BJ (cell line): Measurements from ENCODE around the gene RNF145. TPM values are rescaled to one million over a fixed set of nuclear protein-coding genes. Genes with fewer than 3 reads are reported as not detected.

Experiments used
- CTCF ChIA-PET: fragments of 350-600 bp; formaldehyde crosslinking; extraction: SDS; loops from one replicate; lab custom pipeline; 2021; ENCODE audit warnings: antibody characterized with exemption, inconsistent platforms; lab: Yijun Ruan, JAX
- POLR2A ChIA-PET: fragments of 300-600 bp; sonication (Branson Sonifier 250); formaldehyde crosslinking; extraction: SDS; loops from one replicate; lab custom pipeline; 2021; ENCODE audit warnings: antibody characterized with exemption; lab: Charles Lee
- DNase-seq: peaks from one replicate; pipeline ENCODE4 v3.0.0-alpha.2; 2011; ENCODE audit warnings: low read depth
- H3K27me3 ChIP-seq: 2 replicates; pipeline ENCODE4 v1.6.0; 2011; ENCODE audit warnings: low read length; ENCODE audit not compliant: control insufficient read depth, insufficient read depth
- H3K36me3 ChIP-seq: 2 replicates; pipeline ENCODE4 v1.5.1; 2011; ENCODE audit warnings: low read length; ENCODE audit not compliant: control insufficient read depth, insufficient read depth
- H3K4me3 ChIP-seq: 2 replicates; pipeline ENCODE4 v1.5.1; 2011; ENCODE audit warnings: low read depth, mild to moderate bottlenecking, control low read depth, low read length
- CTCF ChIP-seq: IDR thresholded peaks from 2 replicates; pipeline ENCODE4 v1.5.1; 2011; ENCODE audit warnings: low read depth, mild to moderate bottlenecking, control low read depth, inconsistent platforms, low read length, moderate library complexity; ENCODE audit not compliant: insufficient read depth
- polyA plus RNA-seq: library from polyadenylated mRNA; depleted of rRNA; stranded (reverse); fragments of >200 nt; gene quantifications from 2 replicates; pipeline ENCODE4 v1.2.3, GENCODE V29; 2011

The RNF145 gene
- polyA plus RNA-seq, 1 experiment = 27.9 TPM

- POLR2A ChIA-PET = no interaction called here
- CTCF ChIA-PET = interaction anchor here (1.1 to 2.1 kb wide), 3 partner anchors 11 to 142 kb away, joined by 3 to 7 read pairs (median 3); no protein-coding TSS in a partner anchor
- peaks cover 5% of the 10 kb centered on the region; the same call in 1 of the 2 replicates for H3K36me3 ChIP-seq
These were observed 33.8 kb downstream of the RNF145 start for GRCh38 chr5:159175547-159175946.

GRCh38 chr5:159174511-159175168 lies 34.7 kb downstream of the RNF145 start:
- no peaks in the 10 kb centered on the region for H3K27me3 ChIP-seq
- POLR2A ChIA-PET = interaction anchor here (0.7 kb wide), 1 partner anchor 10 kb away, joined by 4 read pairs; no protein-coding TSS in a partner anchor
- peaks cover 4% of the 10 kb centered on the region; the same call in 1 of the 2 replicates for H3K36me3 ChIP-seq
- no peak for DNase-seq
- CTCF ChIA-PET = interaction anchor here (0.7 to 2.1 kb wide), 2 partner anchors 10 to 18 kb away, joined by 3 to 7 read pairs; no protein-coding TSS in a partner anchor
- TF ChIP-seq CTCF = no peak
- no peak overlapping the region for H3K4me3 ChIP-seq

More at GRCh38 chr5:159175547-159175946, 33.8 kb downstream of the RNF145 start:
- no peak for TF ChIP-seq CTCF
- no peak overlapping the region for H3K4me3 ChIP-seq
- no peak for DNase-seq
- H3K27me3 ChIP-seq = no peaks in the 10 kb centered on the region

- no peaks in the 10 kb centered on the region for H3K27me3 ChIP-seq
- DNase-seq = no peak
- no peak for TF ChIP-seq CTCF
- ChIA-PET POLR2A (interaction anchor here (0.9 kb wide), 1 partner anchor 714 kb away, joined by 9 read pairs; no protein-coding TSS in a partner anchor), CTCF (interaction anchor here (1.0 kb wide), 1 partner anchor 14 kb away, joined by 3 read pairs; no protein-coding TSS in a partner anchor)
- no peak overlapping the region for H3K4me3 ChIP-seq
- H3K36me3 ChIP-seq = peaks cover 5% of the 10 kb centered on the region
These were observed 38.1 kb downstream of the RNF145 start for GRCh38 chr5:159171274-159171673.

DNA sequence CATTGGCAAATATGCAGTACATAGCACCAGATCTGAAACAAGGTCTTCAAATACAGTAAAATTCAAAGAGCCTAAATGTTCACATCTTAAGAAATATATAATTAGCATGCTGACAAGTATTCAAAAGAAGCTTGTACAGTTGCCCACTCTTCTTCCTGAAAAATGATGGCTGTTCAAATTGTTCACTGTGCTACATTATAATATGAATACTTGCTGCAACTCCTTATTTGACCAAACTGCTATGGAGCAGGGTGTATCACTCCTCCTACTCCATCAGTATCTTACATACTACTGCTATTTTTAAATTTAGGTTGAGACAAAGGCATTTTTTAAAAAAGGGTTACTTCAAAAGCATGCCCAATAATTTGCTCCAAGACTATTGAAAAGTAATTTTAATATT lies 39.3 kb downstream of the RNF145 start:
- no peaks in the 10 kb centered on the region for H3K27me3 ChIP-seq
- H3K4me3 ChIP-seq = no peak overlapping the region
- CTCF ChIA-PET = no interaction called here
- no peak for TF ChIP-seq CTCF
- DNase-seq = no peak
- POLR2A ChIA-PET = no interaction called here
- peaks cover 5% of the 10 kb centered on the region for H3K36me3 ChIP-seq

DNA sequence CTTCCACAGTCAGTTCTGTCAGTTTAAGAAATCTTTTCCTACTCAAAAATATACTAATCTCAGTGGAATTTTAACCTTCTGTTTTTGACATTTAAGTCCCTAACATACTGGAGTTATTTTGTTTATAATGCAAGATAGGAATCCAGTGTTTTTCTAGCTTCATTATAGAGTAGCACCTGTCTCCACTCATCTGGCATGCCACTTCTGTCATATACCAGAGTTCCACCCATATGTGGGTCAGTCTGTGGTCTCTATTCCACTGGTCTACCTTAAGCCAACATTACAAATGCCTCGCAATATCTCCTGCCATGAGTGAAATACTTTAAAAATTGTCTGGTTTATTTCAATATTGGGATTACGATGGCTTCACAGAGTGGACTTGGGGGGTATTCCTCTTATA lies 42.9 kb downstream of the RNF145 start:
- no peak for DNase-seq
- TF ChIP-seq CTCF = no peak
- ChIA-PET POLR2A (no interaction called here), CTCF (interaction anchor here (0.5 to 1.8 kb wide), 2 partner anchors 9 to 12 kb away, joined by 3 to 4 read pairs; no protein-coding TSS in a partner anchor)
- H3K4me3 ChIP-seq = no peak overlapping the region
- peaks cover 3% of the 10 kb centered on the region; the same call in 1 of the 2 replicates for H3K36me3 ChIP-seq
- no peaks in the 10 kb centered on the region for H3K27me3 ChIP-seq
